HG02870 (cell line): ENCODE results near the gene AP2B1.

Experiments
- ATAC-seq: cut with Tn5 transposase; IDR thresholded peaks from one replicate; pipeline ENCODE4 v1.9.1; 2021; ENCODE audit warnings: mild to moderate bottlenecking, moderate library complexity; ENCODE audit not compliant: unreplicated experiment

The AP2B1 gene

GRCh38 chr17:35726953-35727460 is 139.9 kb downstream of the AP2B1 start:
- ATAC-seq: no peak

- ATAC-seq: no peak
These were observed 140.5 kb downstream of the AP2B1 start for GRCh38 chr17:35727635-35728034.

- ATAC-seq: no peak
These were observed 141.4 kb downstream of the AP2B1 start for GRCh38 chr17:35728551-35728950.

GRCh38 chr17:35729405-35729833 is 142.3 kb downstream of the AP2B1 start:
- no peak for ATAC-seq

- ATAC-seq: no peak
These were observed 143.4 kb downstream of the AP2B1 start for GRCh38 chr17:35730400-35731005.

- ATAC-seq: no peak
These were observed 144.3 kb downstream of the AP2B1 start, which contains the start of gene RASL10B for GRCh38 chr17:35731239-35731916. Gene RASL10B, plus strand, starts transcription at chr17:35731639. Its CDS starts 3,546 bp downstream, at chr17:35735185.

GRCh38 chr17:35731917-35732805 is 145.0 kb downstream of the AP2B1 start:
- no peak for ATAC-seq

GRCh38 chr17:35732806-35733136 is 145.6 kb downstream of the AP2B1 start:
- ATAC-seq: no peak

GRCh38 chr17:35733366-35733765 is 146.2 kb downstream of the AP2B1 start:
- no peak for ATAC-seq

- no peak for ATAC-seq
These were observed 147.3 kb downstream of the AP2B1 start for GRCh38 chr17:35734396-35734795.

- no peak for ATAC-seq
These were observed 148.1 kb downstream of the AP2B1 start for GRCh38 chr17:35735036-35735805.

GRCh38 chr17:35736236-35736635 is 149.1 kb downstream of the AP2B1 start:
- ATAC-seq: no peak

- no peak for ATAC-seq
These were observed 151.5 kb downstream of the AP2B1 start for GRCh38 chr17:35738519-35739133.

GRCh38 chr17:35740216-35740615 is 153.1 kb downstream of the AP2B1 start:
- no peak for ATAC-seq

- ATAC-seq: no peak
These were observed 154.1 kb downstream of the AP2B1 start for GRCh38 chr17:35740997-35741931.

- no peak for ATAC-seq
These were observed 155.4 kb downstream of the AP2B1 start for GRCh38 chr17:35742496-35742895.

- ATAC-seq: no peak
These were observed 155.9 kb downstream of the AP2B1 start for GRCh38 chr17:35742896-35743477.

- ATAC-seq: no peak
These were observed 156.7 kb downstream of the AP2B1 start for GRCh38 chr17:35743626-35744328.
